ENCODE results near the gene RIT1. TPM values are rescaled to one million over a fixed set of nuclear protein-coding genes. Genes with fewer than 3 reads are reported as not detected.
A peak's percentile ranks its signal among the peaks of the same experiment; 100 is the strongest.
"Not testable (repeated sequence)": the region's sequence is repeated elsewhere in the genome, so short reads cannot be mapped to it uniquely, and the experiment has no call there.

RIT1 gene
- total RNA-seq, 2 donors from 2014 or later: 23.1 to 26.1 TPM

DNA sequence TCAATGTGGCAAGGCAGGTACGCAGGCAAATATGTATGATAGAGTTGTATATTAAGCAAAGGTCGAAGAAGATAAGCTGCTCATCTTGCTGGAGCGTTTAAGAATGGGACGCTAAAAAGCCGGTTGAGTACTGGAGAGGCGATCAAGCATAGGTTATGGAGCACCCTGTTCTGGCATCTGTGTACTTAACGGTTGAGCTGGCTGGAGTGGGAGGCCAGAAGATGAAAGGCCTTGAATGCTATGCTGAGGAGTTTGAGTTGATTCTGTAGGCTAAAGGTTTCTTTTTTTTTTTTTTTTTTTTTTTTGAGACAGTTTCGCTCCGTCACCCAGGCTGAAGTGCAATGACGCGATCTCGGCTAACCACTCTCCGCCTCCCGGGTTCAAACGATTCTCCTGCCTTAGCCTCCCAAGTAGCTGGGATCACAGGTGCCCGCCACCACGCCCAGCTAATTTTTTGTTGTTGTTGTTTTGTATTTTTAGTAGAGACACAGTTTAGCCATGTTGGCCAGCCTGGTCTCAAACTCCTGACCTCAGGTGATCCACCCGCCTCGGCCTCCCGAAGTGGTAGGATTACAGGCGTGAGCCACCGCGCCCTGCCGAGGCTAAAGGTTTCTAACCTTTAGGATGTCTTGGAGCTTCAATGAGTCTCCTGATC lies 23.9 kb upstream of the RIT1 start:
- intact Hi-C loops (cut with DNase I): no loop called here
- ATAC-seq (no peak), DNase-seq (no peak)

DNA sequence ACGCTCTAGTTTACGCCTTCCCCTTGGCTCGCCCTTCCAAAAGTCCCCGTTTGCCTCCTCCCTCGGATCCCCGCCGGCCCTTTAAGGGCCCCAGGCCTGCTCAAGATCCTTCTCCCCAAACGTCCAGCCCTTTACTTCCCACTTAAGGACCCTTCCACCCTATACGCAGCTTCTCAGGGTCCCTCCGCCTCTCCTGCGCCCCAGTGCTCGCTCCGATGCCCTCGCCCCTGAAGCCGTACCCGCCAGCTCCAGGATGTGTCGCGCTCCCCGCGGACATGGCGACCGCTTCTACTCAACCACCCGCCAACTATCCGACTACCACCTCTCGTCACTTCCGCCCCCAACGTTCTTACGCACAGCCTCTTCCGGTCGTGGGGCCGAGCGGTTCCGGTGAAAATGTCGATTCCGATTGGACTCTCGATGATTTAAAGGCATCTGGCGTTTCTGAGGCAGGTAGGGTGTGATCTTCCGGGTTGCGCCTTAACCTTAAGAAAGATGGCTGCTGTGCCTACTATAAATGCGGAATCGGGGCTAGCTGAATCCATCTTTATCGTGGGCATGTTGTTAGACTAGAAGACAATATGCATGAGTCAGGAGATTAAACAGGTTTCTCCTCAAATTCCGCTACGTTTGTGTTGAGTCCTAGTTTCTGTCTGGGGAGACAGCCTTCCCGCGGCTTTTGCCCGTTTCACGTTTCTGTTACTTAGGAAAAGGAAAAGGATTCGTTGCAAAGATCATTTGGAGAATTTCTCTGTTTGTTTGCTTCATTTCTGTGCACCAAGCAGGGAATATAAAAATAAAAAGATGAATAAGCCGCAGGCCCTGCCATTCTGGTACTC lies 23.2 kb upstream of the RIT1 start, which contains the start of gene KHDC4:
TSS of gene KHDC4 (minus strand) at position 317 of the 839 bp plus-strand sequence. CDS start at position 277, 40 bp downstream.
- DNase-seq (peak; percentile 97), ATAC-seq (peak; percentile 98)
- intact Hi-C loops (cut with DNase I): no loop called here

DNA sequence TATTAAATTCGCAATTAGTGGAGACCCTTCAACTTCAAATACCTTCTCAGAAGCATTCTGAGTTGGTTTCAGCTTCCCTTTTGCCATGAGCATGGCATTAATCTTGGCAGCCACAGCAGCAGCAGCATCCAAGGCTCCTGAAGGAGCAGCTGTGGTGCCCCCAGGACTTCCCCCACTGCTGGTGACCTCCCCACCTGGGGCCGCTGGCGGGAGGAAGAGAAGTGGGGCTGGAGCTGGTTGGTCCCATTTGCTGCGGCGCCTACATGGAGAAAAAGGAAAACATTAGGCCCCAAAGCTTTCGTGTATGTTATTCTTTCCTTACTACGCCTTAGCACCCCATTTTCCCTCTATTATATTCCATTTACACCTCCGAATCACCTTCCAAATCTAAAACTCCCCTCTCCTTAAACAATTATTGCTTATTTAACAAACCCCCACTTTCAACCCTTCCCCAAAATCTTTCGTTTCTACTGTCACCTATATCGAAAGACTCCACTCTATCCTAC lies 22.5 kb upstream of the RIT1 start:
- intact Hi-C loops (cut with DNase I): no loop called here
- DNase-seq: no peak
- peak in 1 of 2 donors; percentile 4 for ATAC-seq

DNA sequence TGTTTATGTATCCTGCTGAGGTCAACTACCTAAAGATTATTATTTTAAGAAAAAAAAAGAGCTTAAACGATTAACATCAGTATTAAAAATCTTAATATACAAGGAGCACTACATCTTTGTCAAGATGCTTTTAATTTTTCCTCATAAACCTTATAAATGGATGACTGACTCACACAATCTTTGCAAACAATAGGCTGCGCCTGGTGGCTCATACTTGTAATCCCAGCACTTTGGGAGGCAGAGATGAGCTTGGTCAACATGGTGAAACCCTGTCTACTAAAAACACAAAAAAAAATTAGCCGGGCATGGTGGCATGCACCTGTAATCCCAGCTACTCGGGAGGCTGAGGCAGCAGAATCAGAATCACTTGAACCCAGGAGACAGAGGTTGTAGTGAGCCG lies 21.3 kb upstream of the RIT1 start:
- no peak for DNase-seq
- no peak for ATAC-seq
- intact Hi-C loops (cut with DNase I): no loop called here

DNA sequence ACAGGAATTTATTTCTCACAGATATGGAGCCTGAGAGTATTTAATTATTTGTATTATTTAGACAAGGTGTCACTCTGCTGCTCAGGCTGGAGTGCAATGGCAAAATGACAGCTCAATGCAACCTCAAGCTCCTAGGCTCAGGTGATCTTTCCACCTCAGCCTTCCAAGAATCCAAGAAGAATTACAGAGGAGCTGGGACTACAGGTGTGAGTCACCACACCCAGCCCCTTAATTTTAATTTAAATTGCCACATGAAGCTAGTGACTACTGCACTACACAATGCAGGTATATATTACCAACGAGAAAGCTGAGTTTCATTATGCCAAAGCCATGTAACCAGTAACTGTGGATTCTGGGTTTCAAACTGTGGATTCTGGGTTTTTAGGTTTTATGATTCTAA lies 20.9 kb upstream of the RIT1 start:
- intact Hi-C loops (cut with DNase I): no loop called here
- no peak for ATAC-seq
- DNase-seq: no peak

DNA sequence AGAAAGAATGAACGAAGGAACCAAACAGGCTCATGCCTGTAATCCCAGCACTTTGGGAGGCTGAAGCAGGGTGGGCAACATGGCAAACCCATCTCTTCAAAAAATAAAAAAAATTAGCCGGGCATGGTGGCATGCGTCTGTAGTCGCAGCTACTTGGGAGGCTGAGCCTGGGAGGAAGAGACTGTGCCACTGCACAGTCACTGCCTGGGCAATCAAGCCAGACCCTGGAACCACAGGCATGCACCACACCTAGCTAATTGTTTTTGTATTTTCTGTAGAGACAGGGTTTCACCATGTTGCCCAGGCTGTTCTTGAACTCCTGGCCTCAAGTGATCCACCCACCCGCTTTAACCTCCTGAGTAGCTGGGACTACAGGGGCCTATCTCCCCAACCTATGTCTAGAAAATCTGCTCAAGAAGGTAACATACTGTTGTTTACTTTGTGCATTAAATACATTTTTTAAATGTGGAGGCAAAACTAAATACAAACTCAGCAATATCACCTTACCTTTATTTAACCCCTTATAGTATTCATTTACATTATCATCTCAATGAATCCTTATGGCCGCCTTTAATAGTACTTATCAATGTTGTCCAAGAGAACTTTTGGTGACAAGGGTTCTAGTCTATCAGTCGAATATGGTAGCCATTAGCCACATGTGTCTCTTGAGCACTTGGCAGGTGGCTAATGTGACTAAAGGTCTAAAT lies 20.3 kb upstream of the RIT1 start:
- DNase-seq: no peak
- intact Hi-C loops (cut with DNase I): no loop called here
- ATAC-seq: no peak

DNA sequence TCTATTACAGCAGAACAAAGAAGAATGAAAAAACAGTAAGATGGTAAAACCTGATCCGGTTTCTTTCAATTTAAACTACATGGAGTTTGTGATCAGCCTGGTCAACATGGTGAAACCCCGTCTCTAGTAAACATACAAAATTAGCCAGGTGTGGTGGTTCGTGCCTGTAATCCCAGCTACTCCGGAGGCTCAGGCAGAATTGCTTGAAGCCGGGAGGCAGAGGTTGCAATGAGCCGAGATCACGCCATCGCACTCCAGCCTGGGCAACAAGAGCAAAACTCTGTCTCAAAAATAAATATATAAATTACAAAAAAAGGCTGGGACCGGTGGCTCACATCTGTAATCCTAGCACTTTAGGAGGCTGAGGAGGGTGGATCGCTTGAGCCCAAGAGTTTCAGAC lies 19.6 kb upstream of the RIT1 start:
- intact Hi-C loops (cut with DNase I); ATAC-seq; DNase-seq: not testable (repeated sequence)

DNA sequence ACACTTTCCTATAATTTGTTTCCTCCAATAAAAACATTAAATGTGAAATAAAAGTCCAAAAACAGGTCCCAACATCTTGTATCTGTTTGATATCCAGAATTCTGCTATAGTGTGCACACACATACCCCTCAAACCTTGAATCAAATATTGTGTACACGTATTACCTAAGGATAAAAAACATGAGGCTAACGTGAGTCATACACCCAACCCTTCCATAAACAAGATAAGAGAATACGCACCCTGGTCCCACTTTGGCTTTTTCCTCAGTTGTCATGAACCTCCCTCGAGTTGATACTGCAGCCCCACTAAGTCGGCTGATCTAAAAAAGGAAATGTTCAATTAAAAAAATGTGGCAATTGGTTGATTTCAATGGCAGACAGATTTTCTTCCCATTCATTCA lies 17.9 kb upstream of the RIT1 start:
- intact Hi-C loops (cut with DNase I): no loop called here
- DNase-seq: no peak
- no peak for ATAC-seq

DNA sequence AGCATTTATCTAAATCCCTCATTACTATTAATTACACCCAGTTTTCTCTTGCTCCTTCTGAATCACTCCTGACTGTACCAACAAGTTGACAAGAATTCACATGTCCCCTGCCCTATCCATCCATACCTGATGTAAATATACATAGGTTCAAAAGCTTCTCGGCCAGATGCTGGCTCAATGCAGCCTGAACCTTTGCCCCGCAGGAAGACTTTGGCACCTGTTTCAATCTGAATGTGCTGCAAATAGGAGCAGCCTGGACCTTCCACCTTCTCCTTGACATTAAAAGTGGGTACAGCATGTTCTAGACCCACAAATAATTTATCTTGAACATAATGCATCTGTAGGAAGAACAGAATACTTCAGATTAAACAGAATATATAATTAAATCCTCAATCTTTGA lies 14.4 kb upstream of the RIT1 start:
- DNase-seq (no peak), ATAC-seq (no peak)
- intact Hi-C loops (cut with DNase I): no loop called here

DNA sequence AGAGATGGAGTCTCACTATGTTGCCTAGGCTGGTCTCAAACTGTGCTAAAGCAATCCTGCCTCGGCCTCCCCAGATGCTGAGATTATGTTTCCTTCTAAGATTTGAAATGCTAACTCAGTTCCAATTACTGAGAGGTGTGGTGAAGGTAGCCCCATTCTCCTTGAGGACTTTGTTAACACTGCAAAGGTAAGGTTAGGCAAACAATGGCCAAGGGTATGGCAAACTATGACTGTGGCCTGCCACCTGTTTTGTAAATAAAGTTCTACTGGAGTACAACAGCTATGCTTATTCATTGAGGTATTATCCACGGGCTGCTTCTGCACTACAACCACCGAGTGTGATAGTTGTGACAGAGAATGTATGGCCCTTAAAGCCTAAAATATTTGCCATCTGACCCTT lies 9.6 kb upstream of the RIT1 start:
- intact Hi-C loops (cut with DNase I): no loop called here
- DNase-seq (no peak), ATAC-seq (no peak)

DNA sequence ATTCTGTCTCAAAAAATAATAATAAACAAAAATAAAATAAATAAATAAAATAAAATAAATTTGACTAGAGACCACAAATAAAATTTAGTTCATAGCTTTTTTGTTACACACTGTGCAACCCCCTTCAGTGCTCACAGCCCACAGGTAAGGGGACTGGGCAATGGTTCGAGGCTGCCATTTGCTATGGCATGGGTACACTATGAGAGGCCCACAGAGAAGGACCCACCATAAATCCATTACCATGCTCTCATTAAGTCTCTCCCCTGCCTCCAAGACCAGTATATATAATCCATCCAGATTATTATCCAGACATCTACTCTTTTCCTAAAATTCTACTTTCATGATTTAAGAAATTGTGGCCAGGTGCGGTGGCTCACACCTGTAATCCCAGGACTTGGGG lies 8.7 kb upstream of the RIT1 start:
- ATAC-seq: no peak
- DNase-seq: no peak
- intact Hi-C loops (cut with DNase I): no loop called here

DNA sequence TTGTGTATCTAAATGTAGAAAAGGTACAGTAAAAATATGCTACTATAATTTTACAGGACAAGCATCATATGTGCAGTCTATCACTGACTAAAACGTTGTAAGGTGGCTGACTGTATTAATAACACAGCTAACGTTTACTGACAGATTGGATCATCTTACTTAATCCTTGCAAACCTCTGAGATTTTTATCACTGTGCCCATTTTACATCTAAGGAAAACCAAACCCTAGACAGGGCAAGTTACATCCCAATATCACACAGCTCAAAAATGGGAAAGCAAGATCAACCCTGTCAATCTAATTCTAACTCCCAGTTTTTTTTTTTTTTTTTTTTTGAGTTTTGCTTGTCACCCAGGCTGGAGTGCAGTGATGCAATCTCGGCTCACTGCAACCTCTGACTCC lies 7.5 kb upstream of the RIT1 start:
- ATAC-seq: no peak
- intact Hi-C loops (cut with DNase I): no loop called here
- DNase-seq: no peak

DNA sequence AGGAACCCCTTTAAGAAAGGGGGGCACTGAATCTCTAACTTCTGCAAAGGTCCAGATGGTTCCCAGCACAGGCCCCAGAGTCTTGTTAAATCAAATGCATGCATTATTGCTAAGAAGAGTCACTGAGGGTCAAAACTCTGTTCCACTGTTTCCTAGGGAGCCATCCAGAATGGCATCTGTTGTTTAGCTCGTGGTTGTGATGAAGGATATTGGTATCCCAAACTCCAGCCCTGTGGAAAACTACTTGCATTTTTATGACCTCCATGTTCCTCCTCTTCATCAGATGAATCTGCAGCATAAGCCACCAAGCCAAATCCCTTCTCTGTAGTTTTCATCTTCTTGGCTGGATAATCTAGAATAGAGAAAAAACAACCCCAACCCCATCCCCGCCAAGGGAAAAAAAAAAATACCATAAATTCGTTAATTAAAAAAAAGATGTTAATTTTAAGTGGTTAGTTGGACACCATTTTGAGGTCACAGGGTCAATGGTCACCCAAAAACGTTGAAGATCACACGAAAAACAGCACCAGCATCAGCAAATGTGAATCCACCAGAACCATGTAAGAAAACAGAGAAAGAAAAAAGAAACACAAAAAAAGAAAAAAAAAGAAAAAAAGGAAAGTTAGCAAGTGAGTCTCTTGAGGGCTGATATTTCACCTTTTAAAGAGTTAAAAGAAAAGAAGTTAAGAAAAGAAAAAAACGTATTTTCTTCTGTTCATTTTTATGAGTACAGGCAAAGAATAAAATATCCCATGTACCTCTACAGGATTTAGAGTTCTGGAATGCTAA lies 3.0 kb upstream of the RIT1 start:
- ATAC-seq (no peak), DNase-seq (no peak)
- intact Hi-C loops (cut with DNase I): no loop called here

DNA sequence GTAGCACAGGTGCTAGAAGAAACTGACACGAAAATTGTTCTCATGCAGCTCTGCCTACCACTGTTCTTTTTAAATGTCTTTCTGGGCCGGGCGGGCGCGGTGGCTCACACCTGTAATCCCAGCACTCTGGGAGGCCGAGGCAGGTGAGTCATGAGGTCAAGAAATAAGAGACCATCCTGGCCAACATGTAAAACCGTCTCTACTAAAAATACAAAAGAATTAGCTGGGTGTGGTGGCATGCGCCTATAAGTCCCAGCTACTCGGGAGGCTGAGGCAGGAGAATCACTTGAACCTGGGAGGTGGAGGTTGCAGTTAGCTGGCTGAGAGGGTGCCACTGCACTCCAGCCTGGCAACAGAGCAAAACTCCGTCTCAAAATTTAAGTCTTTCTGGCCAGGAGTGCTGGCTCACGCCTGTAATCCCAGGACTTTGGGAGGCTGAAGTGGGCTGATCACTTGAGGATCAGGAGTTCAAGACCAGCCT lies 947 bp upstream of the RIT1 start:
- intact Hi-C loops (cut with DNase I): no loop called here
- ATAC-seq: no peak

DNA sequence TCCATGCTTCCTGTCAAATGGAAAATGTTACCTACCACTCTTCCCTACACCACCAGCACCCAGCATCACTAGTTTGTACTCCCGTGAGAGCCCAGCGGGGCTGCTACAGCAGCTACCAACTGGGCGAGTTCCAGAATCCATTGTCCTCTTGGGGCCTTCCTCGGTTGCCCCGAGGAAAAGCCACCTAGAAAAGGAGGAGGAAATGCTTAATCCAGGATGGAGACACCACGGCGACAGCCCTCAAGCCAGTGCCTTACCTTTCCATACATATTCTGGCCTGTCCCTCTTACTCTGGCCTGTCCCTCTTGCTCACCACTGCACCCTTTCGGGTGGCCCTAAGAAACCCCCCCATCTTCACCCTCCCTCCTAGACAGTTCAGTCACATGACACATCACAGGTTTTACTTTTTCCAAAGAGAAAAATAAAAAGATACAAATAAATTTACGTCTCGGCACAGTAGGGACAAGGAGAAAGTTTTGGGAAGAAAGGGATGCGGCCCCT lies 478 bp downstream of the RIT1 start:
- intact Hi-C loops (cut with DNase I): loop anchor here in 1 of 2 donors (2.0 kb wide), 1 partner anchor 50 kb away; no protein-coding TSS in a partner anchor
- DNase-seq: no peak

More for the DNA sequence above, 947 bp upstream of the RIT1 start:
- no peak for DNase-seq

DNA sequence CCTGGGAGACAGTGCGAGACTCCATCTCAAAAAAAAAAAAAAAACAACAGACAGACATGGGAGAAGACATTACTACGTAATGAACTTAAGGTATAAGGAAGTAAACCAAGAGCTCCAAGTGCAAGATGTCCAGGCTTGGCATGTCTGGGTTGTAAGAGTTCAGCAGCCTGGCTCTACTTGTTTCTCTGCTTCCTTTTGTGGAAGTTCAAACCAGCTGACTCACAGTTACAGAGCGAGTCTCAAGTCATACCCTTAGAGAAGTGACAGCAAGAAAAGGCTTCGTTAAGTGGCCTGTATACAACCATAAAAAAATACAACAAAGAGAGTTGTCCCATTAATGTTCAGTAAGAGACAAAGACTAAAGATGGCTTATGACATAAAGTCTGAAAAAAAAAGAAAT lies 1.3 kb downstream of the RIT1 start:
- peak in 1 of 2 donors; percentile 43 for ATAC-seq
- intact Hi-C loops (cut with DNase I): loop anchor here (2.0 to 10.0 kb wide), 2 partner anchors 49 to 95 kb away; no protein-coding TSS in a partner anchor
- DNase-seq: no peak

More for the DNA sequence above, 478 bp downstream of the RIT1 start:
- peak; percentile 66 to 71 for ATAC-seq

DNA sequence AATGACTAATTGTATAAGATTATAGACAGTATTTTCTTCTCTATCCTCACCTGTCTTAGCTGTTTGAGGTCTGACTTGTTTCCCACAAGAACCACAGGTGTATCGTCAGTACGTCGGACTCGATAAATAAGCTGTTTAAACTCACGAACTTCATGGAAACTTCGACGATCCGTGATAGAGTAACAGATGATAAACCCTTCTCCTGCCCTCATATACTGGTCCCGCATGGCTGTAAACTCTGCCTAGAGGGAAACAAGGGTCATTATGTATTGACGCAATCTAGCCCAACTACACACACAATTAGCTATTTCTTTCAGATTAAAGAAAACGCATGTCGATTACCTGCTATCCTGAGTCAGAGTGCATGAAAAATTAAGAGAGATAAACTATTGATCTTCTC lies 6.9 kb downstream of the RIT1 start:
- ATAC-seq (no peak), DNase-seq (no peak)
- intact Hi-C loops (cut with DNase I): loop anchor here in 1 of 2 donors (10.0 kb wide), 1 partner anchor 89 kb away; no protein-coding TSS in a partner anchor

DNA sequence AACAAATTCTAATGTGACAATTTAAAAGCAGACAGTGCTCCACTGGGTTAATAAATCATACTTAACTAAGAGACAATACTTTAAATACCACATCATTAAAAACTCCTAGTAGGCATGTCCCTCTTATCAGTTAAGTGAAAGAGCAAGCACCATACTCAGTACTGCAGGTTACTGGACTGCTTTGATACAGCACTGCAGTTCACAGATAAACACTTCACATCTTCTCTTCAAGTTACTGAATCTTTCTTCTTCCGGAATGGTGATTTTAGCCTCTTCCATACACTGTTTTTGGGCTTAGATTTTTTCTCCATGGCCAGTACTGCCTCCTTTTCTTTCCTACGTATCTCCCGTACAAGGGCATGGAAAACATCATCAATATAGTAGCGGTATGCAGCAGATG lies 11.0 kb downstream of the RIT1 start:
- intact Hi-C loops (cut with DNase I): loop anchor here in 1 of 2 donors (10.0 kb wide), 1 partner anchor 85 kb away; no protein-coding TSS in a partner anchor
- DNase-seq: no peak
- ATAC-seq: no peak
